Ecto neural progenitor cell (in vitro differentiated cells): ENCODE data around the gene LGR6.
"Not testable (repeated sequence)": the region's sequence is repeated elsewhere in the genome, so short reads cannot be mapped to it uniquely, and the experiment has no call there.

ENCODE experiments used
- DNase-seq: peaks from one replicate; pipeline ENCODE4 v3.0.0-alpha.2; 2018; ENCODE audit warnings: low spot score

LGR6 gene

GRCh38 chr1:202159534-202160371, 33.8 kb upstream of the LGR6 start:
- DNase-seq, result no peak

GRCh38 chr1:202160377-202160940, 33.1 kb upstream of the LGR6 start, which contains the start of gene PTPN7:
PTPN7 (minus strand) TSS chr1:202160602; CDS start chr1:202159402, 1,200 bp downstream.
- DNase-seq, result no peak

- no peak for DNase-seq
Observed at GRCh38 chr1:202161151-202162046, 32.2 kb upstream of the LGR6 start.

GRCh38 chr1:202162047-202162417, 31.6 kb upstream of the LGR6 start:
- DNase-seq, result no peak

GRCh38 chr1:202162418-202163280, 30.9 kb upstream of the LGR6 start:
- no peak for DNase-seq

GRCh38 chr1:202163281-202164270, 30.0 kb upstream of the LGR6 start:
- DNase-seq, result no peak

- no peak for DNase-seq
Observed at GRCh38 chr1:202164271-202165037, 29.1 kb upstream of the LGR6 start.

- DNase-seq, result no peak
Observed at GRCh38 chr1:202165267-202165941, 28.2 kb upstream of the LGR6 start.

GRCh38 chr1:202165942-202166843, 27.4 kb upstream of the LGR6 start:
- no peak for DNase-seq

- not testable (repeated sequence) for DNase-seq
Observed at GRCh38 chr1:202167054-202167453, 26.5 kb upstream of the LGR6 start.

GRCh38 chr1:202167708-202168415, 25.7 kb upstream of the LGR6 start:
- DNase-seq, result no peak

GRCh38 chr1:202168861-202169260, 24.7 kb upstream of the LGR6 start:
- DNase-seq, result no peak

GRCh38 chr1:202170726-202171125, 22.9 kb upstream of the LGR6 start:
- no peak for DNase-seq

GRCh38 chr1:202171292-202172014, 22.1 kb upstream of the LGR6 start:
- no peak for DNase-seq

GRCh38 chr1:202172015-202172355, 21.6 kb upstream of the LGR6 start:
- no peak for DNase-seq

GRCh38 chr1:202173993-202174392, 19.6 kb upstream of the LGR6 start:
- no peak for DNase-seq
